Fibroblast of pulmonary artery (primary cell): ENCODE results near the gene RHOT2.
"Not testable (repeated sequence)": the region's sequence is repeated elsewhere in the genome, so short reads cannot be mapped to it uniquely, and the experiment has no call there.

Source experiments
- DNase-seq: peaks from one replicate; pipeline ENCODE4 v3.0.0-alpha.2; 2010; ENCODE audit warnings: low read depth
- H3K4me3 ChIP-seq: replicated peaks from 2 replicates; pipeline ENCODE4 v1.5.1; 2011; ENCODE audit warnings: low read depth, mild to moderate bottlenecking, control low read depth, low read length, moderate library complexity
- CTCF ChIP-seq: IDR thresholded peaks from 2 replicates; pipeline ENCODE4 v1.5.1; 2011; ENCODE audit warnings: mild to moderate bottlenecking, control low read depth, low read length, inconsistent platforms; ENCODE audit errors: missing control alignments

RHOT2 gene

GRCh38 chr16:710500-711075 is 42.7 kb downstream of the RHOT2 start:
- DNase-seq = no peak
- TF ChIP-seq CTCF = no peak
- no peak overlapping the region for H3K4me3 ChIP-seq

GRCh38 chr16:711084-711483 is 43.2 kb downstream of the RHOT2 start:
- DNase-seq = no peak
- no peak overlapping the region for H3K4me3 ChIP-seq
- TF ChIP-seq CTCF = no peak

- TF ChIP-seq CTCF = peak; percentile 69
- no peak overlapping the region for H3K4me3 ChIP-seq
- DNase-seq = peak; percentile 69
These were observed 43.8 kb downstream of the RHOT2 start for GRCh38 chr16:711548-712320.

GRCh38 chr16:712740-713250 is 44.9 kb downstream of the RHOT2 start:
- DNase-seq = peak; percentile 95
- peak; percentile 45 for TF ChIP-seq CTCF
- H3K4me3 ChIP-seq = not testable (repeated sequence)

- H3K4me3 ChIP-seq = no peak overlapping the region
- no peak for TF ChIP-seq CTCF
- DNase-seq = no peak
These were observed 46.1 kb downstream of the RHOT2 start for GRCh38 chr16:714079-714478.

- no peak for TF ChIP-seq CTCF
- DNase-seq = peak; percentile 85
- peak within 1 kb of the TSS; percentile 54 for H3K4me3 ChIP-seq
These were observed 46.9 kb downstream of the RHOT2 start, which contains the start of gene METRN for GRCh38 chr16:714558-715476. TSS of gene METRN (plus strand) at chr16:715118. CDS start at chr16:715290, 172 bp downstream.
